ENCODE results near the gene KNDC1.
A peak's percentile ranks its signal among the peaks of the same experiment; 100 is the strongest.

KNDC1 gene

GRCh38 chr10:133123746-133124356 is 36.2 kb upstream of the KNDC1 start:
- Histone ChIP-seq H2BK5ac (ENCODE audit: low read depth, low read length, poor library complexity) (no peak overlapping the region), H3K9ac (ENCODE audit: low read length) (no peak overlapping the region), H4K8ac (ENCODE audit: low read depth, low read length) (no peak overlapping the region), H3K23ac (ENCODE audit: low read length) (no peak overlapping the region), H3K4ac (ENCODE audit: low read depth, low read length) (no peak overlapping the region), H2BK120ac (ENCODE audit: insufficient read depth, low read length, poor library complexity) (no peak overlapping the region), H3K4me1 (ENCODE audit: control insufficient read depth in 1 of 2, insufficient read depth in 2 of 2, low read length in 2 of 2) (no peaks in the 10 kb centered on the region), H3K9me3 (ENCODE audit: insufficient read depth, low read depth, low read length) (peaks cover 25% of the 10 kb centered on the region), H2AFZ (ENCODE audit: insufficient read depth, low read length, poor library complexity) (no peak overlapping the region), H2AK5ac (ENCODE audit: low read length) (no peak overlapping the region), H4K91ac (ENCODE audit: low read depth, low read length) (no peak overlapping the region), H3K4me3 (ENCODE audit: low read depth, low read length) (no peak overlapping the region), H3K27ac (ENCODE audit: low read depth, low read length) (no peak overlapping the region), H3K27me3 (ENCODE audit: insufficient read depth, low read length) (no peaks in the 10 kb centered on the region), H3K18ac (ENCODE audit: low read length) (no peak overlapping the region), H3K4me2 (ENCODE audit: low read length) (no peak overlapping the region), H3K36me3 (ENCODE audit: control insufficient read depth in 1 of 2, insufficient read depth in 2 of 2, low read length in 2 of 2) (no peaks in the 10 kb centered on the region), H3K14ac (ENCODE audit: low read length) (no peak overlapping the region), H3K79me1 (ENCODE audit: low read length) (no peaks in the 10 kb centered on the region), H2BK12ac (ENCODE audit: low read length) (no peak overlapping the region), H3K79me2 (ENCODE audit: control insufficient read depth, insufficient read depth, low read length, poor library complexity) (no peaks in the 10 kb centered on the region), H4K12ac (ENCODE audit: low read depth, low read length) (no peak overlapping the region)
- no peak for DNase-seq
- WGBS (ENCODE audit: extremely low coverage, insufficient coverage, insufficient read length), result no CpG with 5 or more reads among the region's 23 CpGs

GRCh38 chr10:133124357-133125211 is 35.4 kb upstream of the KNDC1 start:
- no CpG with 5 or more reads among the region's 58 CpGs for WGBS (ENCODE audit: extremely low coverage, insufficient coverage, insufficient read length)
- no peaks in the 10 kb centered on the region for H3K27me3 ChIP-seq (ENCODE audit: insufficient read depth, low read length)

DNA sequence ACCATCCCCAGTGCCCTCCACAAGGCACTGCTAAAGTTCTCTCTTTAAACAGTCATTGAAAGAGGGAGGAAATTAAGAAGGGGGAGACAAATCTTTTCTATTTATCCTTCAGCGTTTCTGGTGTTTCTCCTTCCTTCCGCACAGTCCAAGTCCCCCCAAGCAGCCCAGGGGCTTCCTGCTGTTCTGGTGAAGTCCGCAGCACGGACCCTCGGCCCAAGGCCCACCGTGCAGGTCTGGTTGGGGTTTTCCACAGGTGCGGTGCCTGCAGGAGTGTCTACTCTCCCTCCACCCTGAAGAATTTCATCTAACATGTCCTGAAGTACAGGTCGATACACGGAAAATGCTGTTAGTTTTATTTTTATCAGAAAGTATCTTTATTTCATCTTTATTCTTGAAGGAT is 34.1 kb upstream of the KNDC1 start:
- H3K27me3 ChIP-seq (ENCODE audit: insufficient read depth, low read length), result no peaks in the 10 kb centered on the region
- no peak overlapping the region for H2BK120ac ChIP-seq (ENCODE audit: insufficient read depth, low read length, poor library complexity)

More at GRCh38 chr10:133124357-133125211, 35.4 kb upstream of the KNDC1 start:
- no peaks in the 10 kb centered on the region for H3K4me1 ChIP-seq (ENCODE audit: control insufficient read depth in 1 of 2, insufficient read depth in 2 of 2, low read length in 2 of 2)
- H3K4me2 ChIP-seq (ENCODE audit: low read length), result no peak overlapping the region
- no peaks in the 10 kb centered on the region for H3K36me3 ChIP-seq (ENCODE audit: control insufficient read depth in 1 of 2, insufficient read depth in 2 of 2, low read length in 2 of 2)
- H3K79me2 ChIP-seq (ENCODE audit: control insufficient read depth, insufficient read depth, low read length, poor library complexity), result no peaks in the 10 kb centered on the region
- DNase-seq, result peak in 1 of 2 donors; percentile 19
- H2BK5ac ChIP-seq (ENCODE audit: low read depth, low read length, poor library complexity), result no peak overlapping the region
- no peak overlapping the region for H2AFZ ChIP-seq (ENCODE audit: insufficient read depth, low read length, poor library complexity)
- H4K8ac ChIP-seq (ENCODE audit: low read depth, low read length), result no peak overlapping the region
- H3K14ac ChIP-seq (ENCODE audit: low read length), result no peak overlapping the region
- no peak overlapping the region for H4K12ac ChIP-seq (ENCODE audit: low read depth, low read length)
- no peak overlapping the region for H2AK5ac ChIP-seq (ENCODE audit: low read length)
- no peak overlapping the region for H2BK12ac ChIP-seq (ENCODE audit: low read length)
- H3K18ac ChIP-seq (ENCODE audit: low read length), result no peak overlapping the region
- H3K23ac ChIP-seq (ENCODE audit: low read length), result no peak overlapping the region
- H3K79me1 ChIP-seq (ENCODE audit: low read length), result no peaks in the 10 kb centered on the region
- H3K4ac ChIP-seq (ENCODE audit: low read depth, low read length), result no peak overlapping the region
- no peak overlapping the region for H2BK120ac ChIP-seq (ENCODE audit: insufficient read depth, low read length, poor library complexity)
- H3K9me3 ChIP-seq (ENCODE audit: insufficient read depth, low read depth, low read length), result peaks cover 23% of the 10 kb centered on the region
- H3K27ac ChIP-seq (ENCODE audit: low read depth, low read length), result no peak overlapping the region
- no peak overlapping the region for H3K4me3 ChIP-seq (ENCODE audit: low read depth, low read length)
- H3K9ac ChIP-seq (ENCODE audit: low read length), result no peak overlapping the region
- H4K91ac ChIP-seq (ENCODE audit: low read depth, low read length), result no peak overlapping the region

DNA sequence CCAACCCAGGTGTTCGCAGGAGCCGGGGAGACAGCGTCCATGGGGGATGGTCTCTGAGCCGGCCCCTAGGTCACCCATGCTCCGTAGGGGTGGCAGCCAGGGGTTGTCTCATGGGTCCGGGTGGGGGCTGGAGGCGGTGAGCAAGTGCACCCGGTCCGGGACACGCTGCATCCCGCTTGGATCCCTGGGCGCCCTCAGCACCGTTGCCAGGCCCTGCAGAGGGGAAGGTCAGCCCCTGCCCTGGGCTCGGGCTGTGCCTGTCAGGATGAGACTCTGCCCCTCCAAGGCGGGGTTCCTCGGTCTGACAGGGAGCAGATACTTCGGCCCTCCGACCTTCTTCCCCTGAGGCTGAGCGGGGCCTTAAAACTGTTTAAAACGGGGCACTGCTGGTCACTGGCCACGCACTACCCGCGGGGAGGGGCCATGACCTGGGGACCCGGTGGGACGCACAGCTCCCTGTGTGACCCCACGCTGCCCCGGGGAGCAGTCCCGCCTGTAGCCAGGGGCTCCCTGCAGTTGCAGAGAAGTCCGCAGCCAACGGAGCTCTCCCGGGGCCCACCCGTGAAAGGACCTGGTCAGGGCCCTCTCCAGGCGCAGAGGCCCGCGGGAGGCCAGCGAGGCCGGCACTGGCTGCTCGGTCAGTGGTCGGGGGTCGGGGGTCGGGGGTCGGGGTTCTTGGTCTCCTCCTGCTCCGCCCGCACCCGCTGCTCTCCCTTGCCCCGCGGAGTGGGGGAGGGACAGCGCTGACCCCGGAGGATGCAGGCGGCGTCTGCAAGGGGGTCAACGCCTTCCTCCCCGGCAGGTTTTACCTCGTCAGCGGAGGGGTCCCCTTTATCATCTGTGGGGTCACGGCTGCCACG is 33.4 kb upstream of the KNDC1 start:
- no peak overlapping the region for H4K12ac ChIP-seq (ENCODE audit: low read depth, low read length)
- no peak overlapping the region for H3K4me2 ChIP-seq (ENCODE audit: low read length)
- H3K27me3 ChIP-seq (ENCODE audit: insufficient read depth, low read length), result no peaks in the 10 kb centered on the region
- no peak overlapping the region for H2BK120ac ChIP-seq (ENCODE audit: insufficient read depth, low read length, poor library complexity)
- H3K4me3 ChIP-seq (ENCODE audit: low read depth, low read length), result no peak overlapping the region
- no peak overlapping the region for H3K18ac ChIP-seq (ENCODE audit: low read length)
- no peak overlapping the region for H2AK5ac ChIP-seq (ENCODE audit: low read length)
- no peak overlapping the region for H3K9ac ChIP-seq (ENCODE audit: low read length)
- no peak overlapping the region for H4K8ac ChIP-seq (ENCODE audit: low read depth, low read length)
- no peak for DNase-seq
- WGBS (ENCODE audit: extremely low coverage, insufficient coverage, insufficient read length), result no CpG with 5 or more reads among the region's 57 CpGs
- H3K4me1 ChIP-seq (ENCODE audit: control insufficient read depth in 1 of 2, insufficient read depth in 2 of 2, low read length in 2 of 2), result no peaks in the 10 kb centered on the region
- no peak overlapping the region for H3K27ac ChIP-seq (ENCODE audit: low read depth, low read length)
- H3K36me3 ChIP-seq (ENCODE audit: control insufficient read depth in 1 of 2, insufficient read depth in 2 of 2, low read length in 2 of 2), result no peaks in the 10 kb centered on the region
- peaks cover 20% of the 10 kb centered on the region for H3K9me3 ChIP-seq (ENCODE audit: insufficient read depth, low read depth, low read length)
- H3K23ac ChIP-seq (ENCODE audit: low read length), result no peak overlapping the region
- H4K91ac ChIP-seq (ENCODE audit: low read depth, low read length), result no peak overlapping the region
- H3K4ac ChIP-seq (ENCODE audit: low read depth, low read length), result no peak overlapping the region
- no peak overlapping the region for H3K14ac ChIP-seq (ENCODE audit: low read length)
- H2BK12ac ChIP-seq (ENCODE audit: low read length), result no peak overlapping the region
- no peaks in the 10 kb centered on the region for H3K79me1 ChIP-seq (ENCODE audit: low read length)
- no peak overlapping the region for H2BK5ac ChIP-seq (ENCODE audit: low read depth, low read length, poor library complexity)
- no peak overlapping the region for H2AFZ ChIP-seq (ENCODE audit: insufficient read depth, low read length, poor library complexity)
- H3K79me2 ChIP-seq (ENCODE audit: control insufficient read depth, insufficient read depth, low read length, poor library complexity), result no peaks in the 10 kb centered on the region

More for the DNA sequence above, 34.1 kb upstream of the KNDC1 start:
- WGBS (ENCODE audit: extremely low coverage, insufficient coverage, insufficient read length), result no CpG with 5 or more reads among the region's 9 CpGs
- Histone ChIP-seq H3K27ac (ENCODE audit: low read depth, low read length) (no peak overlapping the region), H3K18ac (ENCODE audit: low read length) (no peak overlapping the region), H4K8ac (ENCODE audit: low read depth, low read length) (no peak overlapping the region), H3K4me3 (ENCODE audit: low read depth, low read length) (no peak overlapping the region), H3K23ac (ENCODE audit: low read length) (no peak overlapping the region), H3K36me3 (ENCODE audit: control insufficient read depth in 1 of 2, insufficient read depth in 2 of 2, low read length in 2 of 2) (no peaks in the 10 kb centered on the region), H2AK5ac (ENCODE audit: low read length) (no peak overlapping the region), H4K91ac (ENCODE audit: low read depth, low read length) (no peak overlapping the region), H3K4me1 (ENCODE audit: control insufficient read depth in 1 of 2, insufficient read depth in 2 of 2, low read length in 2 of 2) (no peaks in the 10 kb centered on the region), H2BK12ac (ENCODE audit: low read length) (no peak overlapping the region), H3K4me2 (ENCODE audit: low read length) (no peak overlapping the region), H3K9me3 (ENCODE audit: insufficient read depth, low read depth, low read length) (peaks cover 26% of the 10 kb centered on the region), H3K9ac (ENCODE audit: low read length) (no peak overlapping the region), H4K12ac (ENCODE audit: low read depth, low read length) (no peak overlapping the region), H2BK5ac (ENCODE audit: low read depth, low read length, poor library complexity) (no peak overlapping the region), H3K14ac (ENCODE audit: low read length) (no peak overlapping the region), H2AFZ (ENCODE audit: insufficient read depth, low read length, poor library complexity) (no peak overlapping the region), H3K4ac (ENCODE audit: low read depth, low read length) (no peak overlapping the region), H3K79me1 (ENCODE audit: low read length) (no peaks in the 10 kb centered on the region), H3K79me2 (ENCODE audit: control insufficient read depth, insufficient read depth, low read length, poor library complexity) (no peaks in the 10 kb centered on the region)
- DNase-seq, result no peak

Data from trophoblast cell (in vitro differentiated cells and primary cell).